Stimulated activated naive CD4-positive, alpha-beta T cell (primary cell): Measurements from ENCODE around the gene TP73.
"Not testable (repeated sequence)": the region's sequence is repeated elsewhere in the genome, so short reads cannot be mapped to it uniquely, and the experiment has no call there.

Experiments used
- DNase-seq, 6 experiments: peaks; one replicate each; lab custom pipeline; 2025; lab: John Stamatoyannopoulos, UW

TP73 gene

DNA sequence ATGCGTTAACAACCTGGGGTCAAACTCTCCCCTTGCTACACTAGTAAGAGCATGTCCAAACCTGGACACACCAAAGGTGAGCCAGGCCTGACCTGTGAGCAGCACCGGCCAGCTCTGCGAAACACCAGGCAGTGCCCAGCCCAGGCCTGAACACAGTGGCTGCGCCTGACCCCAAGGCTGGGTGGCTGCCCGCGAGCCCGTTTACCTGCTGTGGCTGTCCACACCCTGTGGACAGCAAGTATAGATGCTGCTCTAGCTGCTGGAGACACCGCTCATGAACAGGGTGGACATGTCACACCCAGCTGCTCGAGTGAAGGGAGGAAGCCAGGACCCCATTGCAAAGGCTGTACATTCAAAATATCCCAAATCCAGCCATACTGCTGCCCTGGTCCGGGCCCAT lies 92.3 kb downstream of the TP73 start:
- no peak for DNase-seq

DNA sequence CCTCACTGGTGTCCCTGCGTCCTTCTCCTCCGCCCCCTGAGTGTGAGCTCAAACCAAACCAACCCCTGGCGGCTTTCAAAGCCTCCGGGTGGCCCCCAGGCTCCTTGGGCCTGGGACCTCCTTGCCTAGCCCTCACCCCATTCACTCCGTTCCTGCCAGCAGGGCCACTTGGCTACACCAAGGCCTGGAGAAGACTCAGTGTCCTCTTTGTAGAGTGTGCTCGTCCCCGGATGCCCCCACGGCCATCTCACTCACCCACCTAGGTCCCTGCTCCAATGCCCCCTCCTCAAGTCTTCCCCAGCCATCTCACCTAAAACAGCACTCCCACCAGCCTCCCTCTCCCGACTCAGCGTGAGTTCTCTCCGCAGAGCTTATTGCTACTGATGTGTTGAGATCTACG lies 92.8 kb downstream of the TP73 start:
- DNase-seq: no peak

DNA sequence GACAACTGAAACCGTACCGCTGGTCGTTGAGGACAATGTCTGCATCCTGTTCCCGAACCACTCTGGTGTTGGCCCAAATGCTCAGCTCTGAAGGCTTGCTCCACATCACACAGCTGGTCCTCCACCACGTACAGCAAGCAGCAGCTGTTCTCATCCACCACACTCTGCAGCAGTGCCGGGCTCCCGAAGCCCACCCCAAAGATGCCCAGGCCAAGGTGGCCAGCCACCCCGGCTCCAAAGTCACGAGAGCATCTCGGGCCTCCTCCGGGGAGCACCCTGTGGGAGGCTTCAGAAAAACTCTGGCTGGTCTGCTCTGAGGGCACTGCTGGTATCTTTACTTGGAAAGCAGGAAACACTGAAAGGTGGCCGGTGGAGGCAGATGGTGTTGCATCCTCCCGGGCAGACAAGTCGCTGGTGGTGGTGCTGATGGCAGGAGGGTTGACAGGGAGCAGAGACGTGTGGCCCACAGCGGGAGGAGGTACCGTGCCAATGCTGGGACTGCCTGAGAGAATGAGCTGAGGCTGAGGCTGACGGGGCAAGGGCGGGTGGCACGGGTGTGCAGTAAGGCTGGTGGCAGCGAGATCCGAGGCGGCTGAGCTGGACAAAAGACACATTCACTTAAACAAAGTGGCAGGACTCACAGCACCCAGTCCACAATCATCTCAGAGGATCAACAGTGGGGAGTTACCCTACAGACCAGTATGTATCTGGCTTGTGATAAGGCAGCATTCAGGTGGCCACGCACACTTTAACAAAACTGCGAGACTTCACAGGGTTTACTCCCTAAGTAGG lies 93.5 kb downstream of the TP73 start:
- DNase-seq: no peak

DNA sequence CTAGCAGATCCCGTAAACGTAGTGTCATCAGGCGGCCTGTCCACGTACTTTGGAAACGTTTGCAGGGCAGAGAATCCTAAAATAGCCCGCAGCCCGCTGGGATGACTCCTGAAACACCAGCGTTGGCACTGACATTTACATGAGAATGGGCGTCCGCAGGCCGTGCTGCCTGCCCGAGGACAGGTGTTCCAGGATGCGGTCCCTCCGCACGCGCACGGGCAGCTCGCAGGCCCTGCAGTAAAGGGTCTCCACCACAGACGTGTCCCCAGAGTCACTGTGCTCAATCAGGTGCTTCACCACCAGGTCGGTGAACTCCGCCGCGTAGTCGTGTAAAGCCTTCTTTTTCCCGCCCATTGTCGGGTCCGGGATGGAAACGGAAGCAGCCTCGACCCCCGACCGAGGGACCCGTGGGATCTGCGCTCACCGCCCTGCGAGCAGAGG lies 94.1 kb downstream of the TP73 start:
- DNase-seq: no peak

DNA sequence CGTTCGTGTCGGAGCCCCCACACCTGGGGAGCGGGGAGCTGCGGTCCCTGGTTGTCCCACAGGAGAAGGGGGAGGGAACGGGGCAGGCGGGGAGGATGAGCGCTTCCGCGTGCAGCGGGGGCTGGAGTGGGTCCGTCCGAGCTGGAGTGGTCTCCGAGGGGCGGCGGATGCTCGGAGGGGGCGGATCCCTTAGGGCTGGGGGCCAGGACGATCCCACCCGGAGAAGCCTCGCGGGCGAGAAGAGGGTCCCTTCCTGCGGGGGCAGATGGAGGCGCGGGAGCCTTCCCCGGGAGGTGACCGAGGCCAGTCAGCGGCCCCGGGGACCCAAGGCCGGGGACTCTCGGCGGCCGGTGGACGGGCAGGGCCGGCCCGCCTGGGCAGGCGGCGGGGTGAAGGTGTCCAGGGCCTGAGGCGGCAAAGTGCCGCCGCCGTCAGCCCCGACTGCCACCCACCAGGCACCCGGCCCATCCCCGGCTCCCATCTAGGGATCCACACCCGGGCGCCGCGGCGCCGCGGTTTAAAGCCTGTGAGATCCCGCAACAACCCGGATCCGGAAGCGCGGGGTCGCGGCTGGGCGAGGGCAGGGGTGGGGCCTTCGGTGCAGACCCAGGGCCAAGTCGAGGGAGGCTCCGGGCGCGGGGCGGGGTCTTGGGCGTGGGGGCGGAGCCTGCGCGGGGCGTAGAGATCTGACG lies 94.7 kb downstream of the TP73 start:
- peak; percentile 74 to 88 (median 83) for DNase-seq

DNA sequence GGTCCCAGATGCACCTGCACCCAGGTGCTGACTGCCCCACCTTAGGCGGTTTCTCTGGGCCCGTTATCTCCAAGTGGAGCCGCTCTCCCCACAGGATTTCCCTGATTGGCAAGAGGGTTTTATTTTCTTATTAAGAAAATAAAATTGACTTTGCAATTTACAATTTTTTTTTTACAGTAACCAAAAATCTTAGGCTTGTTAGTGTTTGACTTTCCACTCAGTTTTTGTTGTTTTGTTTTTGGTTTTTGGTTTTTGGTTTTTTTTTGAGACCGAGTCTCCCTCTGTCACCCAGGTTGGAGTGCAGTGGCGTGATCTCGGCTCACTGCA lies 95.2 kb downstream of the TP73 start:
- DNase-seq: no peak

DNA sequence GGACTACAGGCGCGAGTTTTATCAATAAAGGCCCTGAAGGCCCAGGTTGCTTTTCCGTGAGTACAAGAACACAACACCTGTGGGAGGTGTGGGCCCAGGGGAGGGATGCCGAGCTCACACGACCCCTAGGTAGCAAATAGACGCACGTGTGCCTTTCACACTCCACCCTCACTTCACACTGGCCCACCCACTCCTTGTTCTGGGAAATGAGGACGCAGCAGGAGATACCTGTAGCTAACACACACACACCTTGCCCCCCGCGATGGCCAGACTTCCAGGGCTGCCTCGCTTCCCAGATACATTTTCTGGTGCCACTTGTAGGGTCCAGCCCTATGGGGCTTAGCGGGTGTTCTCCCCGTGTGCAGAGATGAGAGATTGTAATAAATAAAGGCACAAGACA lies 95.6 kb downstream of the TP73 start:
- no peak for DNase-seq

DNA sequence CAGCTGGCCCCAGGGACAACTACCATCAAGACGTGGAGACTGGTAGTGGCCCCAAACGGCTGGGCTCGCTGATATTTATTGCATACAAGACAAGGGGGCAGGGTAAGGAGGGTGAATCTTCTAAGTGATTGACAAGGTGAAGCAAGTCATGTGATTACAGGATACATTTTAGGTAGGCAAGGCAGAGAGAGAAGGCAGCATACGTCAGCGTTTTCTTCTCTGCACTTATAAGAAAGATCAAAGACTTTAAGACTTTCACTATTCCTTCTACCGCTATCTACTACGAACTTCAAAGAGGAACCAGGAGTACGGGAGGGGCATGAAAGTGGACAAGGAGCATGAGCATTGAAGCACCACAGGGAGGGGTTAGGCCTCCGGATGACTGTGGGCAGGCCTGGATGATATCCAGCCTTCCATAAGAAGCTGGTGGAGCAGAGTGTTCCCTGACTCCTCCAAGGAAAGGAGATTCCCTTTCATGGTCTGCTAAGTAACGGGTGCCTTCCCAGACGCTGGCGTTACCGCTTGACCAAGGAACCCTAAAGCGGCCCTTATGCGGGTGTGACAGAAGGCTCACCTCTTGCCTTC lies 96.1 kb downstream of the TP73 start:
- not testable (repeated sequence) for DNase-seq

DNA sequence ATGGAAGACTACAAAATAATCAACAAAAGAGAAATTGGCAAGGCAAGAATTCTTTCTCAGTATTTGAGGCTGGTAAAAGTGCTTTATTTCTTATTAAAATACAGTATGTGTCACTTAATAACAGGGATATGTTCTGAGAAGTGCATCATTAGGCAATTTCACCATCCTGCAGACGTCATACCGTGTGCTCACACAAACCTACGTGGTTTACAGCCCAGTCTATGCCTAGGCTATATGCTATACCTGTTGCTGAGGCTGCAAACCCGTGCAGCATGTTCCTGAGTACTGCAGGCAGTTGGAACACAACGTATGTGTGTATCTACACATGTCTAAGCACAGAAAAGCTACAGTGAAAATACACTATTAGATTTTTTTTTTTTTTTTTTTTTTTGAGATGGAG lies 97.2 kb downstream of the TP73 start:
- DNase-seq: no peak

DNA sequence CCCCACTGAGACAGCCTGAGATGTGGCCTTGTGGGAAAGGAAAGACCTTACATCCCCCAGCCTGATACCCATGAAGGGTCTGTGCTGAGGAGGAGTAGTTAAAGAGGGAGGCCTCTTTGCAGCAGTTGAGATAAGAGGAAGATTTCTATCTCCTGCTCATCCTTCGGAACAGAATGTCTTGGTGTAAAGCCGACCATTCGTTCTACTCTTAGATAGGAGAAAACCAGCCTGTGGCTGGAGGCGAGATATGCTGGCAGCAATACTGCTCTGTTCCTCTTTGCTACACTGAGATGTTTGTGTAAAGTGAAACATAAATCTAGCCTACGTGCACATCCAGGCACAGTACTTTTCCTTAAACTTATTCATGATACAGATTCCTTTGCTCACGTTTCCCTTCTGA lies 98.4 kb downstream of the TP73 start:
- no peak for DNase-seq

DNA sequence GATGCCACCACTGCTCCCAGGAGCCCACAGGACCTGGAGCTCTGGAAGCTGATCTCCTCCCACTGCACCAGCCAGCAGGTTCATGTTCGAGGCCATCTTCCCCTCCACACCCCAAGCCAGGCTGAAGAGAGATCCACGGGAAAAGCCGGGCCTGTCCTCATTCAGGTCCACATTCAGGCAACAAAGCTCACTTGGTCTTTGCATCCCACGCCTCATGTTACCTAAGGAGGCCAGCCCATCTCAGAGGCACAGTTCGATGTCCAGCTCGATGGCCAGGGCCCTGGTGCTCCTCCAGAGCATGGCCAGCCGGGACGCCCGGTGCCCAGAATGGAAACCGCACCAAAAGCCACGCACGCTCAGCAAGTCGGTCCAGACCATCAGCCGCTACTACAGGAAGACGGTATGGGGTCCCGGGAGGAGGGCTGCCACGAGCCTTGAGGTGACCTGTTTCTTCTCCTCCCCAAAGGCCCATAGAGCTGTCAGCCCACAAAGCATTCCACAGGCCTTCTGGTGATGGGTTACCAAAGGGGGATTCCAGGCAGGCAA lies 100.2 kb downstream of the TP73 start, which contains the start of gene CCDC27:
Gene CCDC27 (plus strand): TSS at position 51 of the 546 bp plus-strand sequence. CDS start 32 bp downstream, at position 83.
- DNase-seq: no peak

DNA sequence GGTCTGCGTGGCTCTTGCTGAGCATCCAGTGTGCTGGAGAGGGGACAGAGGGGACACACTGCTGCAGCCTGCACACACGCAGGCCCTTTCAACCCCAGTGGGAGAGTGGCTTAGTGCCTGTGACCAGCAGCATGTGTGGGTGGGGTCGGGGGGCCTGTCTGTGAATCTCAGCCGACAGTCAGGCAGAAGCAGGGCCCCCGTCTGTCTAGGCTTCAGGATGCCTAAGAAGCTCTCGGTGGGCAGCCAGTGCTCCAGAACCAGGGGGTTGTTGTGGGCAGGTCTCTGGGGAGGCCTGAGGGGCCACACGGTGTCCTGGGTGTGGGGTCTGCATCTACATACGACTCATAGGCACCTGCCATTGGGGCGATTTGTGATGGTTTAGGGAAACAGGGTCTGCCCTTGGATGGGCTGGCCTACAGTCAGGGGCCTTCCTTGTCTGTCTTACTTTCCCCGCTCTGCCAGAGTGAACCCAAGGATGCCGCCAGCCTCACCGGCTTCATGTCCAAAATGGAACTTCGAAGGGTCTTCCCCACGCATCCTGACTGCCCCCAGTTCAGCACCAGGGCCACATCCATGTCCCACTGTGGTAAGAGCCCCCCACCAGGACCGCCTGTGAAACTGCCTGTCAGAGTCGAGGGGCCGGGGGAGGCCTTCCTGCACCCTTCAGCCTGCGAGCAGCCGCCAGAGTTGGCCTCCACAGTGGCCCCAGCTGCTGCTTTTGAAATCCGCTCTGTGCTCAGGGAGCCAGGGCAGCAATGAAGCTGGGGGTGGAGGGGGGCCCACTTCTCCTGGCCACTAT lies 101.5 kb downstream of the TP73 start:
- DNase-seq: no peak

DNA sequence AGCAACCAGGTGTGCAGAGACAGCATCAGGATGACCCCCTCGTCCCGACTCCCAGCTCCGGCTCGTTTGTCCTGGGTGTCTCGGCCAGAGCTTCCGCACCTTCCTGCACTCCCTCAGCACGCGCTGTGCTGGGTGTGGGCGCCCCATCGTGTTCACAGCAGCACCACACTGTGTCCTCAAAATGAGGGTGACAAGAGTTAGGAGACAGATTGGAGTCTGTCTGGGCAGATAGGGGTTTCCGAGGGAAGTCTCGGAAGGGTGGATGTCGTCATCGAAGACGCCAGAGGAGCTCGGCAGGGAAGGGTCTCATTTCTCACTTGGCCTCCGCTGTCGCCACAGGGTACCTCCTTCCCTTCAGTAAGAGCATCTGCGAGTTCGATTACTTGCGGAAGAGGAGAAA lies 104.1 kb downstream of the TP73 start:
- no peak for DNase-seq

DNA sequence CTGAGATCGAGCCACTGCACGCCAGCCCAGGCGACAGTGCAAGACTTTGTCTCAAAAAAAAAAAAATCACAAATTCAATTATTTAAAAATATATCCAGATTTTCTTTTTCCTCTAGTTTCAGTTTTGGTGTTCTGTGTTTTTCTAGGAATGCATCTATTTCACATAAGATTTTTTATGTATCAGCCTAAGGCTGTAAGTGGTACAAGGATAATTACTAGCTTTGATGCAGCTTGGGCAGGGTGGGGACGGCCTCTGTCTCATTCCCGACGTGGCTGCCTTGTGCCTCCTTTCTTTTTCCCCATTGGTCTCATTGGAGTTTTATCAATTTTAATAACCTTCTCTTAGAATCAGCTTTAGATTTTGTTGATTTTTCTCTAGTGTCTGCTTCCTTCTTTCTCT lies 106.8 kb downstream of the TP73 start:
- DNase-seq: no peak

DNA sequence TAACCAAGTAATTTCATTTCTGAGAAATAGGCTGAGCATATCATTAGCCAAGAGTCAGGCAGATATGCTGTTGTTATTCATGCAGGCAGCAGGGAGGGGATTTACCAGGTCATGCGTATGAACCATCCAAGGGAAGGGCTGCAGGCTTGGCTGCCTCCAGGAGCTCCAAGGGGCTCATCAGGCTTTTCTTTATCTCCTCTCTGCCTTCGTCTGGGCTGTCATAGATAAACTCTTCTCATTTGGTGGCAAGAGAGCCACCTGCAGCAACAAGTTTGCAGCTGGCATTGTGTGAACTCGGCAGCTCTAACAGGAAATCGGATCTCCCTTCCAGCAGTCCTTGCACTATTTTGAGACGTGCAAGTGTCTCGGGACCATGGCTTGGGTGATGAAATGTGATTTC lies 107.5 kb downstream of the TP73 start:
- no peak for DNase-seq

DNA sequence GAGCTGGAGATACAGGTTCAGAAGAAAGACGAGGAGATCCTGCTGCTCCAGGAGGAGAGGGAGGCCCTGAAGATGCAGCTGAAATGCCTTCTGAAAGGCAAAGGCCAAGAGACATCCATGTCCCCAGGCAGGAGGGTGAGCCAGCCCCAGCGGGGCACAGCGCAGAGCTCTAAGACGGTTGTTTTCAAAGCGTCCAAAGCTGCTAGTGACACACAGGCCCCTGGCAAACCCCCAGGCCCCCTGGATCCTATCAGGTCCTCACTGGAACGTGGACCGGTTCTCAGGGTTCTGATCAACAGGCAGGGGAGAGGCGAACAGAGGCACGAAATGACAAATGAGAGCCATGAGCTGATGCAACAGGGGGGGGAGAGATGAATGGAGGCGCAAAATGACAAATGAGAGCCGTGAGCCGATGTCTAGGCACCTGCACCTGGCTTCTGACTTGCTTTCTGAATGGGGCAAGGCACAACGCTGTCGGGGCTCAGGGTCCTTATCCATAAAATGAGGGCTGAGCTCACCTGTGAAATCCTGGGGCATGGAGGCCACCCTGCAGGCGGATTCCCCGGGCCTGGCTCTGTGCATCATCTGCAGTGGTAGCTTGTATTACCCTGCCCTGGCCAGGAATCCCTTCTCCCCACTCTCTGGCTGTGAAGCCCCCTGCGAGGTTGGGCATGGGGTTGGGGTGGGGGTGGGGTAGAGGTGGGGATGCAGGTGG lies 109.1 kb downstream of the TP73 start:
- DNase-seq: no peak

DNA sequence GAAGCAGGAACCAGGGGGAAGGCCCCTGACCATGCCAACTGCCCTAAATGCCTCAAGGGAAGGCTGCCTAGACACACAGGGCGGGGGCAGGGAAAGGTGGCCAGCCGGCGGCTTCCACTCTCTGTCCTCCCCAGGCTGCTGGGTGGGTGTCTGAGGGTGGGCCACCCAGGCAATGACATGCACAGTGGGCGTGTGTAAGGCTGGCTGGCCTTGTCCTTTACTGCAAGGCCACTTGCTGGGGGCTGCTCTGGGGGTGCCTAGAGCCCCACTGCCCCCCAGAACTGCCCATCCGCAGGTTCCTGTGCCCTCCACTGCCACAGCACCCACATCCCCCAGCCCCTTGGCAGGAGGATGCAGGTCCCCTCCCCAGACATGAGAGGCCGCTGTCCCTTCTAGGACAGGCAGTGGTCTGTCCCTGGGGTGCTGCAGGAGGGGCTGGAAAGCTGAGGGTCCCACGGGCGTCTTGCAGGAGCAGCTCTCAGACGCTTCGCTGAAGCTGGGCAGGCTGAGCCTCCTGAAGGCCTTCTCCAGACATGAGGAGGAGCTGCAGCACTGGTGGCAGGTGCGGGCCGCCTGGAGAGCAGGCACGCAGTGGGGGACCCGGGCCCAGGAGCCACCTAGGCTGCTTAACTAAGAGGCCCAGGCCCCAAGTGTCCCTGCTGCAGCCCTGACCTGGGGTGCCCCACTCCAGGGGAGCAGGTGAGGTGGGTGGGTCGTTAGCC lies 110.0 kb downstream of the TP73 start:
- no peak for DNase-seq

DNA sequence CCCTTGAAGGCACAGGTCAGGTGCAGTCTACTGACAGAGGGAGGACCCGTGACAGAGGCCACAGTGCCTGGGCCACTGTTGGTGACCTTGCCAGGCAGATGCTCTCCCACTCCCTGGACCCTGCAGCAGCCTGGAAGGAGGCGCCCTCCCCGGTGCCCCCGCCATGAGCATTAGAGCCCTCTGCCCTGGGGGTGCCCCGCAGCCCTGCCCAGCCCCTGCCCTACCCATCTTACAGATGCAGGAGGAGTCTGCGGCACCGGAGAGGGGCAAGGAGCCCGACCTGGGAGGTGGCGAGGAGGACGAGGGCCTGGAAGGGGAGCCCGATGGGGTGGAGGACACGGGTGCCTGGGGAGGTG lies 110.5 kb downstream of the TP73 start:
- DNase-seq: no peak

DNA sequence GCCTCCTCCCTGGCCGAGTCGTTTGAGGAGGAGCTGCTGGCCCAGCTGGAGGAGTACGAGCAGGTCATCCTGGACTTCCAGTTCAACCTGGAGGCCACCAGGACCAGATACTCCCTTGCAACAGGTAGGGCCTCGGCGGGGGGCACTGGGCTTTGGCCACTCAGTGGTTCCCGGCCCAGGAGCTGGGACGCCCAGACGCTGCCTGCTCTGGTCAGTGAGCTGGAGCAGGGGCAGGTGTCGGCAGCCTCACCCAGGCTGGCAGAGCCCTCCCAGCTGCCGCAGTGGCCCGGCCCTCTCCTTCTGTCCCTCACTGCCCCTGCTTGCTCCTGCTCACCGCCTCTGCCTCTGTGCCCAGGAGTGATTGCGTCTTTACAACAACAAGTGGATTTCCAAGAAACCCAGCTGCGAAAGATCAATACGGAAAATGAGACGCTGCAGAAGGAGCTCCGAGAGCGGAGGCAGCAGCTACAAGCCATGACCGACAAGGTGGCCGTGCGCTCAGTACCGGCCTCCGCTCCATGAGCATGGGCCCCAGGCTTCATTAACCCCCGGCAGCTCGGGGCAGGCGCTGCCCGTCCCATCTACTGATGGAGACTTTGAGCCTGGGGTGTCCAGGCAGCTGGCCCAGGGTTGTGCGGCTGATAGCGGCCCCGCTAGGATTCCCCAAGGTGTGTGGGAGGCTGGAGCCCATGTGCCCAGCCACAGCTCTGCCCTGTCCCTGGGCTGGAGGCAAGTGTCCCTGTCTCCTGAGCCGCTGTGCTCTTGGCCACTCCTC lies 111.2 kb downstream of the TP73 start:
- DNase-seq: no peak

DNA sequence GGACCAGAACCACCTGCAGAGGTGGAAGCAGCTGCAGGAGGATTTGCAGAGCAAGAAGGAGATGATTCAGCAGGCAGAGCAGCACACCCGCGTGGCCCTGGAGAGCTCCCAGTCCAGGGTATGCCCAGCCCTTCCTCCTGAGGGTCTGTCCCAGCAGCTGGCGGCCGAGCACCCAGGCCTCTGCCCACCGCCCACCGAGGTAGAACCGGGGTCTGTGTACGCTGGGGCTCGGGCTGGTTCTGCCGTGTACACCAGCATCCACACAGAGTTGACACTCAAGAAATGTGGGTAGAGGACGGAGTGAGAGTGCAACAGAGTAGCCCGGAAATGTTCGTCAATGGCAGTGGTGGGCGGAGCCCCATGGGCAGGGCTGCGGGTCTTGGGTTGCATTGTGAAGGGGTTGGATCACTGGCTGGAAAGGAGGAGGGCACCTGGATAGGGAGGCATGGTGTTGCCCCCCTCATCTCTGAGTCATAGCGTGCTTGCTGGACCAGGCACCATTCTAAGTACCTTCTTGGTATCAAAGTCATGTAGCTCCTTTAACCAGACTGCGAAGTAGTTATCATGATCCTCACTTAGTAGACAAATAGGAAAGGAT lies 115.1 kb downstream of the TP73 start:
- DNase-seq: no peak
